Keratinocyte (primary cell): Measurements from ENCODE around the gene SIPA1L3.

ENCODE experiments used
- CTCF ChIP-seq, 3 experiments: IDR thresholded peaks in 1 of 3; conservative IDR thresholded peaks in 1 of 3; optimal IDR thresholded peaks in 1 of 3; 2 replicates in 2 of 3; 3 replicates in 1 of 3; pipeline versions ENCODE3 to v1.5.1; 2011; ENCODE audit warnings: low read length in 3 of 3, mild to moderate bottlenecking in 3 of 3, moderate library complexity in 2 of 3, control low read depth in 1 of 3, inconsistent platforms in 1 of 3; ENCODE audit not compliant: insufficient read depth in 2 of 3; ENCODE audit errors: extremely low read depth in 1 of 3
- EZH2 ChIP-seq: IDR thresholded peaks from one replicate; pipeline ENCODE4 v1.6.1; 2012; ENCODE audit warnings: inconsistent platforms, mild to moderate bottlenecking, low read length, moderate library complexity

- peak in 1 of 3 experiments; percentile 15 for TF ChIP-seq CTCF (optimal IDR thresholded peaks at IDR 0.05 in 1 of 3, IDR thresholded peaks at IDR 0.05 in 1 of 3, conservative IDR thresholded peaks at IDR 0.05 in 1 of 3; ENCODE audit: extremely low read depth in 1 of 3, insufficient read depth in 2 of 3, low read length in 3 of 3)
- TF ChIP-seq EZH2, result no peak
Observed at GRCh38 chr19:37991841-37992248, 84.8 kb downstream of the SIPA1L3 start.
